K562 (cell line): Measurements from ENCODE around the gene WWTR1. TPM values are rescaled to one million over a fixed set of nuclear protein-coding genes. Genes with fewer than 3 reads are reported as not detected.

ENCODE experiments used
- ATAC-seq: fragments of 200-7000 bp; cut with Tn5 transposase; 3 replicates; pipeline ENCODE4 v1.9.1; 2020; ENCODE audit warnings: moderate library complexity
- BruUV-seq: library from RNA; stranded (reverse); fragments of 400-500 nt; replicated peaks from 2 replicates; lab custom pipeline; 2021; lab: Mats Ljungman, UMichigan
- CTCF ChIA-PET: fragments of 300-600 bp; formaldehyde crosslinking; extraction: SDS; loops from one replicate; lab custom pipeline; 2021; ENCODE audit warnings: low intra/inter-chr PET ratio; lab: Yijun Ruan, JAX
- POLR2A ChIA-PET: fragments of 300-600, 350-650 bp; sonication (Branson Sonifier 250); formaldehyde crosslinking; extraction: SDS; loops from one replicate; lab custom pipeline; 2021; ENCODE audit warnings: antibody characterized with exemption, inconsistent platforms; lab: Yijun Ruan, JAX
- DNase-seq, 4 experiments: peaks; one replicate each; pipeline versions ENCODE4 v3.0.0 to v3.0.0-alpha.2; 2011 to 2018; ENCODE audit warnings: low spot score in 3 of 4, mixed read lengths in 3 of 4; ENCODE audit errors: extremely low read depth in 1 of 4
- FAIRE-seq: peaks from 2 replicates; lab custom pipeline; 2011; peaks lifted over from hg19 to GRCh38; lab: Jason Lieb, UNC
- H2AFZ ChIP-seq: 2 replicates; pipeline ENCODE4 v1.6.0; 2011; ENCODE audit warnings: low read depth, low read length, control low read depth, inconsistent platforms
- H3K27ac ChIP-seq: fragments of 200-600 bp; 3 replicates; pipeline ENCODE4 v1.8.0; 2011; ENCODE audit warnings: low read depth, mild to moderate bottlenecking, control low read depth, inconsistent platforms, low read length, moderate library complexity, mixed read lengths; ENCODE audit errors: extremely low read depth
- H3K27me3 ChIP-seq, 2 experiments: fragments of 300-600 bp in 1 of 2; 2 replicates in 1 of 2; 3 replicates in 1 of 2; pipeline versions ENCODE4 v1.6.0 to v1.8.0; 2011; ENCODE audit warnings: inconsistent platforms in 2 of 2, low read length in 2 of 2, mild to moderate bottlenecking in 1 of 2, mixed read lengths in 1 of 2, moderate library complexity in 1 of 2; ENCODE audit not compliant: control insufficient read depth in 2 of 2, insufficient read depth in 2 of 2
- H3K36me3 ChIP-seq: fragments of 300-600 bp; 3 replicates; pipeline ENCODE4 v1.8.0; 2011; ENCODE audit warnings: mild to moderate bottlenecking, low read length, inconsistent platforms; ENCODE audit not compliant: control insufficient read depth, insufficient read depth
- H3K4me1 ChIP-seq, 2 experiments: fragments of 200-600 bp in 1 of 2; replicated peaks in 1 of 2; 2 replicates in 1 of 2; 3 replicates in 1 of 2; pipeline versions ENCODE4 v1.5.1 to v1.8.0; 2011; ENCODE audit warnings: inconsistent platforms in 2 of 2, low read length in 2 of 2, mild to moderate bottlenecking in 1 of 2, mixed read lengths in 1 of 2, moderate library complexity in 1 of 2; ENCODE audit not compliant: control insufficient read depth in 2 of 2, insufficient read depth in 2 of 2
- H3K4me2 ChIP-seq: 2 replicates; pipeline ENCODE4 v1.6.1; 2011; ENCODE audit warnings: low read length, control low read depth, inconsistent platforms, mixed read lengths; ENCODE audit not compliant: insufficient read depth
- H3K4me3 ChIP-seq: fragments of 200-600 bp; sonication (generic), shearing (Covaris generic); 2 replicates; pipeline ENCODE4 v1.5.1; 2016; ENCODE audit warnings: control low read depth, inconsistent platforms
- H3K79me2 ChIP-seq: fragments of 200-600 bp; 3 replicates; pipeline ENCODE4 v1.8.0; 2011; ENCODE audit warnings: low read length, inconsistent platforms; ENCODE audit not compliant: control insufficient read depth, insufficient read depth
- H3K9ac ChIP-seq, 2 experiments: 2 replicates each; pipeline versions ENCODE4 v1.6.0 to v1.6.1; 2011; ENCODE audit warnings: low read depth in 2 of 2, low read length in 2 of 2, control low read depth in 1 of 2, inconsistent platforms in 1 of 2, mild to moderate bottlenecking in 1 of 2, mixed read lengths in 1 of 2; ENCODE audit not compliant: insufficient read depth in 1 of 2
- H3K9me1 ChIP-seq: one replicate; pipeline ENCODE4 v1.6.0; 2011; ENCODE audit warnings: inconsistent platforms, mild to moderate bottlenecking, low read length, moderate library complexity; ENCODE audit not compliant: control insufficient read depth, insufficient read depth
- H3K9me3 ChIP-seq: replicated peaks from 2 replicates; pipeline ENCODE4 v1.5.1; 2011; ENCODE audit warnings: low read depth, low read length, inconsistent platforms; ENCODE audit not compliant: control insufficient read depth, insufficient read depth
- H4K20me1 ChIP-seq: replicated peaks from 2 replicates; pipeline ENCODE4 v1.6.1; 2011; ENCODE audit warnings: low read length, inconsistent platforms, mixed read lengths; ENCODE audit not compliant: control insufficient read depth, insufficient read depth
- CHD7 ChIP-seq: fragments of 200-600 bp; sonication (generic); IDR thresholded peaks from one replicate; pipeline ENCODE4 v1.6.1; 2012; ENCODE audit warnings: mild to moderate bottlenecking, low read depth, low read length, inconsistent platforms
- HDGF ChIP-seq: fragments of 450-650 bp; IDR thresholded peaks from 2 replicates; pipeline ENCODE4 v1.6.1; 2016
- MIER1 ChIP-seq: fragments of 450-650 bp; IDR thresholded peaks from 2 replicates; pipeline ENCODE4 v1.6.1; 2016; ENCODE audit warnings: antibody characterized with exemption, mild to moderate bottlenecking, low read depth
- RAD51 ChIP-seq: fragments of 450-650 bp; IDR thresholded peaks from 2 replicates; pipeline ENCODE4 v1.7.1; 2016; ENCODE audit warnings: low read depth, mild to moderate bottlenecking, borderline replicate concordance
- TGIF2 ChIP-seq: sonication (generic); formaldehyde crosslinking; IDR thresholded peaks from 2 replicates; pipeline ENCODE4 v1.8.1; 2022; ENCODE audit warnings: mild to moderate bottlenecking, missing genetic modification reagents, moderate library complexity
- ZBTB33 ChIP-seq: sonication (generic); formaldehyde crosslinking; IDR thresholded peaks from 2 replicates; pipeline ENCODE4 v1.8.1; 2023; ENCODE audit warnings: mild to moderate bottlenecking, missing genetic modification reagents
- ZNF175 ChIP-seq: fragments of 200-800 bp; sonication (Bioruptor generic); IDR thresholded peaks from 2 replicates; pipeline ENCODE4 v1.6.1; 2016; ENCODE audit warnings: low read depth, mild to moderate bottlenecking, missing genetic modification characterization, missing compliant biosample characterization
- ZNF277 ChIP-seq: fragments of 250-450 bp; sonication (Bioruptor Pico); IDR thresholded peaks from 2 replicates; pipeline ENCODE4 v1.8.0; 2022; ENCODE audit warnings: inconsistent platforms, mild to moderate bottlenecking, moderate library complexity, borderline replicate concordance
- WGBS: fragments of 100-300 bp; shearing (Covaris generic); methylation state at CpG from one replicate; pipeline ENCODE4 v1.1.6; 2016; ENCODE audit warnings: low coverage, mixed read lengths; ENCODE audit not compliant: insufficient coverage; ENCODE audit errors: missing lambda C conversion rate; 5-methylcytosine and 5-hydroxymethylcytosine counted together
- in situ Hi-C: fragments of 300-500 bp; cut with MboI; formaldehyde crosslinking; loops from 4 replicates; pipeline ENCODE4 v1.15.0; 2018; ENCODE audit warnings: inconsistent platforms, mixed read lengths
- intact Hi-C: fragments of 100-400 bp; cut with micrococcal nuclease; formaldehyde crosslinking; loops from 2 replicates; pipeline ENCODE4 v1.14.2; 2022
- polyA plus RNA-seq, 8 experiments: library from polyadenylated mRNA; depleted of rRNA in 4 of 8; stranded (reverse) in 5 of 8; unstranded in 3 of 8; fragments of >200 nt; fragmentation: Nextera tagmentation in 2 of 8; fragmentation: Illumina TruSeq in 1 of 8; extraction: Ambion mirVana in 2 of 8; extraction: Trizol in 1 of 8; gene quantifications; 2 replicates each; pipeline versions ENCODE4 v1.2.1 to v1.2.3, GENCODE V29; 2011 to 2014; ENCODE audit warnings: inconsistent platforms in 1 of 8, missing spikeins in 1 of 8
- total RNA-seq, 7 experiments: library from RNA; depleted of rRNA in 6 of 7; stranded (reverse); fragments of >200 nt in 6 of 7; fragmentation: Illumina TruSeq in 2 of 7; extraction: Trizol in 2 of 7; gene quantifications; 2 replicates each; pipeline versions ENCODE4 v1.2.1 to v1.2.3, GENCODE V29; 2011 to 2021; ENCODE audit warnings: low replicate concordance in 1 of 7

The WWTR1 gene
- total and polyA plus RNA-seq, 9 of the 15 experiments (the other 6 are each of a cell fraction or from before 2014, with no cell fraction given) = 0.04 to 1.5 (median 0.60) TPM

GRCh38 chr3:149605902-149606301, 51.9 kb downstream of the WWTR1 start:
- intact Hi-C loops = no loop called here
- Histone ChIP-seq H3K79me2 (no peaks in the 10 kb centered on the region), H3K36me3 (no peaks in the 10 kb centered on the region), H3K4me1 (no peaks in the 10 kb centered on the region), H3K9me3 (no peaks in the 10 kb centered on the region), H3K4me3 (no peak overlapping the region), H3K9ac (no peak overlapping the region), H3K27ac (no peak overlapping the region), H3K9me1 (no peaks in the 10 kb centered on the region), H3K27me3 (no peaks in the 10 kb centered on the region), H4K20me1 (no peaks in the 10 kb centered on the region), H2AFZ (no peak overlapping the region), H3K4me2 (no peak overlapping the region)
- 24% methylated on average over 2 of the region's 2 CpGs for WGBS
- ChIA-PET POLR2A (interaction anchor here (0.5 kb wide), 1 partner anchor 163 kb away, joined by 3 read pairs; no protein-coding TSS in a partner anchor), CTCF (no interaction called here)
- BruUV-seq = no TSS peak
- FAIRE-seq (no peak), DNase-seq (no peak), ATAC-seq (no peak)
- in situ Hi-C loops = no loop called here
- TF ChIP-seq RAD51 (no peak), HDGF (no peak), ZNF277 (no peak), ZBTB33 (CRISPR knock-in tag) (no peak), MIER1 (no peak), TGIF2 (no peak), CHD7 (no peak), ZNF175 (CRISPR knock-in tag) (no peak)
